NCI-H128 (cell line): ENCODE measurements around the gene VPS37B.
"Not testable (repeated sequence)": the region's sequence is repeated elsewhere in the genome, so short reads cannot be mapped to it uniquely, and the experiment has no call there.

ENCODE experiments used
- DNase-seq: peaks from one replicate; lab custom pipeline; 2025; ENCODE audit not compliant: unreplicated experiment; lab: John Stamatoyannopoulos, UW

Gene VPS37B

DNA sequence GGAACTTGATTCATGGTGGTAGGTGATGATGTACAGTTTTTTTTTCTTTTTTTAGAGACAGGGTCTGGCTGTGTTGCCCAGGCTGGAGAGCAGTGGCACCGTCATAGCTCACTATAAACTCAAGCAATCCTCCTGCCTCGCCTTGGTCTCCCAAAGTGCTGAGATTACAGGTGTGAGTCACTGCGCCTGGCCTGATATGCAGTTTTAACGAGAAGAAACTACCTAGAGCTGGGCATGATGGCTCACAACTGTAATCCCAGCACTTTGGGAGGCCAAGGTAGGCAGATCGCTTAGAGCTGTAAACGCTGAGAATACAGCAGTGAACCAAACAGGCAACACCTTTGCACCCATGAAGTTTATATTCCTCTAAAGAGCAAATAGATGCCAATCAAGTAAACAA lies 13.0 kb upstream of the VPS37B start:
- no peak for DNase-seq

DNA sequence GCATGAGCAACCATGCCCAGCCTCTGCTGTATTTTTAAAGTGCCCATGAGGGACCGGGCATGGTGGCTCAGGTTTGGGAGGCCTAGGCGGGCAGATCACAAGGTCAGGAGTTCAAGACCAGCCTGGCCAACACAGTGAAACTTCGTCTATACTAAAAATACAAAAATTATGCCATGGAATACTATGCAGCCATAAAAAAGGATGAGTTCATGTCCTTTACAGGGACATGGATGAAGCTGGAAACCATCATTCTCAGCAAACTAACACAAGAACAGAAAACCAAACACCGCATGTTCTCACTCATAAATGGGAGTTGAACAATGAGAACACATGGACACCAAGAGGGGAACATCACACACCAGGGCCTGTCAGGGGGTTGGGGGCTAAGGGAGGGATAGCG lies 9.3 kb upstream of the VPS37B start:
- not testable (repeated sequence) for DNase-seq

DNA sequence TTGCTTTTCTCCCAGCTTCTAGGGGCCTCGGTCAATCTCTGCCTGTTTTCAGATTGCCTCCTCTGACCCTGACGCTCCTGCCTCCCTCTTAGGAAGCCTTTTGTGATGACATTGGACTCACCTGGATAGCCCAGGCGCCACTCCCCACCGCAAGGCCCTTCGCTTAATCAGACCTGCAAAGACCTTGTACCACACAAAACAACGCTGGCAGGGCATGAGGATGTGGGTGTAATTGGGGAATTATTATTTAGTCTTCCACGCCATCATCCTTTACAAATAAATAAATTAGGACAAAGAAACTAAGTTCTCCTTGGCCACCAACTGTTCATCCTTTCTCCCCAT lies 7.7 kb upstream of the VPS37B start:
- DNase-seq, result no peak

DNA sequence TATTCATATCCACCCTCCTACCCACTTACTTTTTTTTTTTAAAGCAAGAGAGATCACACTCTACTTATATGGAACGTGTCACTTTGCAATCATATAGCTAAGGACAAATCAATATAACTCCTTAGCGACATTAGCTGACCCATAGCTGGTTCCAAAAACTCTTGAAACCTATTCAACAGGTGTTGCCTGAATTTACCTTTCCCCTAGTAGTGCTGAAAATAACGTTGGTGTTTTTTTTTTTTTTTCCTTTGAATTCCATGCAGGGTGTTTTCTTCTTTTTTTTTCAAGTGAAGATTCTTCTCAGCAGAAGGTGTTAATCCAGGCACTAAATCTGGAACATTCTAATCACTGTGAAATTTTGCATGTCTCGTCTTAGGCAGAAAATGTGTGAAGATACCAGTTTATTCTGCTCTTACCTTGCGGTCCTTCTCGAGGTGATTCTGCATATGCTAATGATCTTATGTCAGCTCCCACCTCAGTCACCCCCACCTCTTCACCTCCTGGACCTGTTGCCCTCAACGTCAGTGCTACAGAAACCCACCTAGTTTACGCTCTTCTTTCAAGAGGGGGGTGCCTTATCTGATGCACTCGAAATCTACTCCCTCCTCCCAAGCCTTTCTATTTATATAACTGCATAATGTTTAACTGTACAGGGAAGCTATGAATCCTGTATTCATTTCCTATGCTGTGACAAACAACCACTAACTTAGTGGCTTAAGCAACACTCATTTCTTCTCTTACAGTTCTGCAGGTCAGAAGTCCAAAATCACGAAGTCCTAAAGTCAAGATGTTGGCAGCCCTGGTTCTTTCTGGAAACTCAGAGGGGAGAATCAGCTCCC lies 7.1 kb upstream of the VPS37B start:
- DNase-seq, result no peak

DNA sequence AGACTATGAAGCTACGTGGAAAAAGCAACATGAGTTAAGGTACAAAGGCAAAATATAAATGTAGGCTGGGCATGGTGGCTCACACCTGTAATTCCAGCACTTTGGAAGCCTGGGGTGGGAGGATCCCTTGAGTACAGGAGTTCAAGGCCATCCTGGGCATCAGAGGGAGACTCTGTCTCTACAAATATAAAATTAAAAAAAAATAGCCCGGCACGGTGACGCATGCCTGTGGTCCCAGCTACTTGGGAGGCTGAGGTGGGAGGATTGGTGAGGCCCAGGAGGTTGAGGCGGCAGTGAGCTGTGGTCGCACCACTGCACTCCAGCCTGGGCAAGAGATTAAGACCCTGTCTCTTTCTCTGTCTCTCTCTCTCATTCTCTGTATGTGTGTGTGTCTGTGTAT lies 4.0 kb upstream of the VPS37B start:
- no peak for DNase-seq

DNA sequence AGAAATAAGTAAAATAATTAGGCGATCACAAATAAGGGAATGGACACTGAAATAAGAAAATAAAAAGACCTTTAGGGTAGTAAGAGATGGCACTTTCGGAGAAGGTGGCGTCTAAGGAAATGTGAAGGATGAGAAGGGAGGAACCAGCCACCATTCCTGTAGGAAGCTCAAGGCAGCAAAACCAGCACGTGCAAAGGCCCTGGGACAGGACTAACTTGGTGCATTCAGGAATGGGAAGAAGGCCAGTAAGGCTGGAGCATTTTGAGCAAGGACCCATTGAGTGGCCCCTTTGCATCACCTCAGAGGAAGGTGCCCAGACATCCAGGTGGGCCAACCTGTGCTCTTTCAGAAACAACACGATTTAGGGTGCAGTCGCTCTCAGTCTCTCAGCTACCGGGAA lies 738 bp upstream of the VPS37B start:
- no peak for DNase-seq

DNA sequence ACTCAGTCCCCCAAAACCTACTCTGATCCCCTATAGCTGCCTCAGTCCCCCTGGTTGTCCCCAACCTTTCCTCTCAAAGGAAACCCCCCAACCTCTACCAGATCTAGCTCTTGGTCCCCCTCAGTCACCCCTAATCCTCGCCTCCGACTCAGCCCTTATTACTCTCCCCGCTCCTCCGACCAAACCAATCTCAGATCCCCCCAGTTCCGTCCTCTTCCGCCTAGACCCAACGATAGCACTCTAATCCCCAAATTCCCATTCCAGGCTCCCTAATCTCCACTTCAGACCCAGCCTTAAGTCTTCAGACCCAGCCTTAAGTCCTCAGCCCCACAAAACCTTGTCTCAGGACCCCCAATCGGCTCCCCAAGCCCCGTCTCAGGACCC lies 612 bp downstream of the VPS37B start:
- no peak for DNase-seq

DNA sequence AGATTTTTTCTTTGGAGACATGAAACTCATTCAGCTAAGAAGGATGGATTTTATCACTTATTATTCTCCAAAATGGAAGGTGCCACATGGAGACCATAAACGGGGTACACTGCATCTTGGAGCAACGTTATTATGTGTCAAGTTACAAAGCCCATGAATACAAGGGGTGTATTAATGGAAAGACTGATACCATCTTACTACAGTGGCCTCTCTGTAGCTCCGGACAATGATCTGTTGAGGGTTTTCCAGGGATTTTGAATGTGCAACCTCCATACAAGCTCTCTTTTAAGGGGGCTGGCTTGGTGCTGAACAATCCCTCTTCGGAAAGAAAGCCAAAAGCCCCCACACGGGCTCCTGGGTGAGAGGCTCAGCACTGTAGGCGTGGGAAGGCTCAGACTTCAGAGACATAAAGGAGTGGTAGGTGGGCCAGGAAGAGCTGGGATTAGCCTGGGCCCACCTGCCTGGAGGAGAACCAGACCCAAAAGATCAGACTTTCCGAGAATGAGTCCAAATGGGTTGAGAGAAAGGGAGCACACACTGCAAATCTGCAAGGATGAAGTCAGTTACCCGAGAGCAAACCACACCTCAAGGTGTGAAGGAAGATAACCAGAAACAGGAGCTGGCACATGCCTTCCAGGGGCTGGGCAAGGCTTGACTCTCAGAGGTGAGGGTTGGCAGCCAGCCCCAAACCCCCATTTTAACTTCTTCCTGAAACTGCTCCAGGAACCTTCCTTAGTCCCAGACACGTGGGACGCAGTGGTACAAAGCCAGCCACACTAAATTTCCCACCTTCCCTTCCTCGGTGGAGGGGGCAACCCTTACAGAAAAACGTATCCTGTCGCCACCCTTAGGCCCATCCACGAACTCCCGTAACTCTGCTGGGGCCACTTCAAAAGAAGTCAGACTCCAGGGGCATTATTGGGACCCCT lies 1.5 kb downstream of the VPS37B start:
- DNase-seq, result no peak

DNA sequence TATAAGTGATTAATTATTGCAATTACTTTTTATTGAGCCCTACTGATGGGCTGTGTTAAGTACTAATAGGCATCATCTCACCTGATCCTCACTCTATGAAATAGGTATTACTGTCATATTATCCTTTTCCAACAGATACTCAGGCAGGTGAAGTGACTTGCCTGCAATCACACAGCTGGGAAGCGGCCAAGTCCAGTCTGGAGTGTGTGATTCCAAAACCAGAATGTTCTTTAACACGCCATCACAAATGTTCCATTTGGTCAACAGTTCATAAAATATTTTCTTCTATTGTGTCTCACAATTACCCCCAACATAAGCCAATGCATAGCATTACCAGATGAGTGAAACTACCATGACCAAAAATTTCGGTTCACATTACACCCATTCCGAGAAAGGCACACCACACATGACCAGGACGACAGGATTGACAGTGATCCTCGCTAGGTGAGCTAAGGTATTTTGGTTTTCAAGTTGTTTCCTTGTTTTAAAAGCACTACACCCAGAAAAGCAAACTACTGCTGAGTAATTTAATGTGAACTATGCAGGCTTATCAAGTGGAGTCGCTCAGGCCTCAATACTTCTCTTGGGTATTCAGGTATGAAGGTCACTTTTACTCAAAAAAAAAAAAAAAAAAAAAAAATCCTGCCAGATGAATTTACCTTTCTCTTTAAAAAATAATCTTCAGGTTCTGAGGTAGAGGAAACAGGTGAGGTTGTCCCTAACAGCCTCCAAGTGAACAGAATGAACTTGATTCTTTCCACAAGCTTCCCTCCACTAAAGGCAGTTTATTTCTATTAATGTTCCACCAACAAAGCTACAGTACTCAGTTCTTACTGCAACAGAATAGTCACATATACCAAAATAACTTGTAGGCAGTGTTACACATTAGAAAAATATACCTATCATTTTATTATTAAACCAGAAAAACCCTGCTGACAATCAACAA lies 2.4 kb downstream of the VPS37B start:
- DNase-seq, result no peak

DNA sequence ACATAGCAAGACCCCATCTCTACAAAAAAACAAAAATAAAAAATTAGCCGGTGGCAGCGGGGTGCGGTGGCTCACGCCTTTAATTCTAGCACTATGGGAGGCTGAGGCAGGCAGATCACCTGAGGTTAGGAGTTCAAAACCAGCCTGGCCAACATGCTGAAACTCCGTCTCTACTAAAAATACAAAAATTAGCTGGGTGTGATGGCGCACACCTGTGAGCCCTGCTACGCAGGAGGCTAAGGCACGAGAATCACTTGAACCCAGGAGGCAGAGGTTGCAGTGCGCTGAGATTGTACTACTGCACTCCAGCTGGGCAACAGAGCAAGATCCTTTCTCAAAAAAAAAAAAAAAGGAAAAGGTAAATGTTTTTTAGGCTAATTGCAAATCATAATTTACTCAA lies 3.2 kb downstream of the VPS37B start:
- DNase-seq, result not testable (repeated sequence)

DNA sequence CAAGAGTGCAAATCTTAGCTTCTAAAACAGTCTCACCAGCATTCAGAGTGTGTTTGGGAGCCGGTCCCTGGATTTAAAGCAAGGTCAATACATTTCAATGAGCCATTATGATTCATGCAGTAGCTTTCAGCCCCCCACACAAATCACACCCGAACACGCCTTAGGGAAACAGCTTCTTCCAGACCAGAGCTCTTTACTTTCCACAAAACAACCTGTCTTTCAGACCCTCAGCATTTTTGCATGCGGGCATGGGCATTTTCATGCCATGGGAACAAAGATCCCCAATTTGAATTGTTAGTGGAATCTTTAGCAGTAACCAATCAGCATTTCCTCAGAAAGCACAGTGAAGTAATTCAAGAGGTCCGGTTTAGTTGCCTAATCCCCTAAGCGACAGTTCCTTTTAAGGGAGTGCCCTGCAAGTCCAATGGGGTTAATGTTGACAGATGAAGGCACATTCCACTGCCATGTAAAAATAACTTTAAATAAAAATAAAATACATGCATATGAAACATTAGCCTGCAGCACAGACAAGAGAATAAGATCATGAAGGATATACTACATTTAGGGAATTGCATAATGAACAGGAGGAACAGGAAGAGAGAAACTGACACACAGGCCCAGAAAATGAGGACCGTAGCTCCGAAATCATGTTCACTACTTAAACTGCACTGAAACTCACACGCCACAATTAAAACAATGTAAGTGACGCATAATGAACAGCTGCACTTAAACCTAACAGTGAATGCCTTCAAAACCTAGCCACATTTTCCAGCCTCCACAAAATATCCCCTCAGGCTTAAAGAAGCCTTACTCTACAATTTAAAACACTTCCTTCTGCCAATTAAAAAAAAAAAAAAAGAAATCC lies 4.0 kb downstream of the VPS37B start:
- no peak for DNase-seq

DNA sequence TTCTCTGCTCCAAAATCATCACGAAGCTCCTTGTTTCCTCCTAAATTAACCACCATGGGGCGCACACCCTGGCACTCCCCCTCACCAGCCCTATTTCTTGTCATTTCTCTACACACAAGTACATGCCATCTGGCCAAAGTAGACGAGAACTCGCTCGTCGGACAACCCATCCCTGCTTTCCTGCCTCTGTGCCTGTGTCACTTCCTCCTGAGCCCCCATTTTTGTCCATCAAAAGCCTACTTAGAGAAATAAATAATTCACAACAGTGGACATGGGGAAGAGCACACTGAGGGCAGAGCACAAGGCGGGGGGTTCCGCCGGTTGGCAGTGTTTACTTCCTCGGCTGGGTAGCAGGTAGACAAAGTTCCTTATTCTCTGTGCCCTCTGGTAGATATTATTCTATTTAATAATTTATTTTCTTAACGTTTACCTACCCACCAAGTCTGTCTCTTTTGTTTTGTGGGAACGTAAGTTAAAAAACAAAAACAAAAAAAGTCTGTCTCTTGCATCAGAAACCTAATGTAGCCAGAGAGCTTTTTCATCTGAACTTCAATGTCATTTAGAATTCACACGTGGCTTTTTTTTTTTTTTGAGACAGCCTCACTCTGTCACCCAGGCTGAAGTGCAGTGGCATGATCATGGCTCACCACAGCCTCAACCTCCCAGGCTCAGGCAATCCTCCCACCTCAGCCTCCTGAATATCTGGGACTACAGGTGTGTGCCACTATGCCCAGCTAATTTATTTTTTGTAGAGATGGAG lies 6.0 kb downstream of the VPS37B start:
- no peak for DNase-seq

DNA sequence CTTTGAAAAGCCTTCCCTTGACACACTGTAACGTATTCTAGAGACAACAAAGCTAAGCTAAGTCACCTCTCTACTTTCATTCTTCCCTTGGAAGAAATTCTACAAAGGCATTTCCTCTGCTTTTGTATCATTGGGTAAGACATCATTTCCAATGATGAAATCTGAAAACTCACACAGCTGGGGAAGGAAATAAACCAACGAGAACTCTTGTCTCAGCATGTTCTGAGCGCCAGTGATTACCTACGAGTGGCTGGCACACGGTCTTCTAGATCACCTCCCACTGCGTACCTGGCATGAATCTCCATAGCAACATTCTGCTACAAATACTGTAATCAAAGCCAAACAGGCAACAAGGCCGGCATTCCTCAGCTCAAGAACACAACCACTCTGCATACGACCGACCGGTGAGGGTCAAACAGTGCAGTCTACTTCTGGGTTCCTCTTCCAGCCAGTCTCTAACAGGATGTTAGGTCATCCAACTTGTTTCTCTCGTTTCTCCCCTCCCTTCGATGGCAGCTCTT lies 7.6 kb downstream of the VPS37B start:
- no peak for DNase-seq

DNA sequence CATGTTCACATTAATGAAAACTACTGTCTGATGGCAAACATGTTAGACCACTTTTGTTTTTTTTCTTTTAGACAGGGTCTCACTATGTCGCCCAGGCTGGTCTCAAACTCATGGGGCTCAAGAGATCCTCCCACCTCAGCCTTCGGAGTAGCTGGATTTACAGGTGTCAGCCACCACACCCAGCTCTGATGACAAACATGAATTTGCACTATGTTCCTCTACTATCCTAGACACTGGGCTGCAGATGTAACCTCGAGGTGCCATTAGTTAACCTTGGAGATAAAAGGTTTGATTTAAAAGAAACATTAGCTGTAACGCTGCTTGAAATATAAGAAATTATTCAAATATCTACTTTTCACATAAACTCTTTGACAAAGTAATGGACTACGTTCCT lies 8.1 kb downstream of the VPS37B start:
- DNase-seq, result no peak

DNA sequence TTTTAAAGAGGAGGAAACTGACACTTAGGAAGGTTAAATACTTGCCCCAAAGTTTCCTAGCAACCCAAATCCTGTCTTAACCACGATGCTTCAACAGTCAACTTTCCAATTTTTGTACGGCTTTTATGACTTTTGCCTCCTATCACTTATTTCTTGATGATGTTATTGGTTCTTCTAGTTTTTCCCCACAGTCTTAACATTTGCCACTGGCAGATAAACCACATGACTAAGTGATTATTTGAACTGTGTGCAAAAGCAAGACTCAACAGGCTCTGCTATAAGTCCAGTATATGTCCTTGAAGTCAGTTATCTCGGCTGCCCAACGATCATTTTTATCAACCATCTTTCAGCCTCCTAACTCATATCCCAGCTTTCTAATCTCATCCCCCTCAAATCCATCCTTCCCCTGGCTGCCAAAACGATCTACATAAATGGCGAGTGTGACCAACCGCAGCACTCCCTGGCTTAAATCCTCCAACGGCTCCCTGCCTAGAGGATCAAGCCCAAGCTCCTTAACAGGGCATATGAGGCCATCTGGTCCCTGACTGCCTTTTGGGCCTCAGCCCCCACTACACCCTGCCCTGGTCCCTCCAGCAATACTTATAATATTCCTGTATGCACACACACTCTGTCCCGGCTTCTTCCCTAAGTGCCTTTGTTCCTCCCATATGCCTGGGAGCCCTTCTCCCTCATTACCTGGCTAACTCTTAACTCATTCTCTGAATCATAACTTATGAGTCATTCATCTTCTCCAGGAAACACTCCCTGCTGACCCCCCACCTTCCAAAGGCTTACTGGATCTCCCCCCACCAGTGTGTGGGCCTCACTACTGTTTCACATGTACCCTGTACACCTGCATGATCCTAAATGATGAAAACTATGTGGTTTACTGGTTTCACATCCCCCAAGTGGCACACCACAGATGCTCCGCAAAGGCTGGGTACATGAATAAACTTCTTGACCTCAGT lies 8.8 kb downstream of the VPS37B start:
- DNase-seq, result no peak

DNA sequence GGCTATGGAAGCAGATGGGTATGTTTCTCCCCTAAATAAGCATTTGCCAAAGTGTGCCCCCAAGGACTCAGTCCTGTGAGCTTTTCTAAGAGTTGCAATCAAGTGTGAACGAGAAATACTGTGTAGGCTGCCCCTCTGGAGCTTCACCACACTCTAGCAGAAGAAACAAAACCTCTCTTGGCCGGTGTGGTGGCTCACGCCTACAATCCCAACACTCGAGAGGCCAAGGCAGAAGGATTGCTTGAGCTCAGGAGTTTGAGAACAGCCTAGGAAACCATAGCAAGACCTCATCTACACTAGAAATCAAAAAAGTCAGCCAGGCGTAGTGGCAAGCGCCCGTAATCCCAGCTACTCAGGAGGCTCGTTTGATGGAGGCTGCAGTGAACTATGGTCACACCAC lies 9.8 kb downstream of the VPS37B start:
- DNase-seq, result no peak

DNA sequence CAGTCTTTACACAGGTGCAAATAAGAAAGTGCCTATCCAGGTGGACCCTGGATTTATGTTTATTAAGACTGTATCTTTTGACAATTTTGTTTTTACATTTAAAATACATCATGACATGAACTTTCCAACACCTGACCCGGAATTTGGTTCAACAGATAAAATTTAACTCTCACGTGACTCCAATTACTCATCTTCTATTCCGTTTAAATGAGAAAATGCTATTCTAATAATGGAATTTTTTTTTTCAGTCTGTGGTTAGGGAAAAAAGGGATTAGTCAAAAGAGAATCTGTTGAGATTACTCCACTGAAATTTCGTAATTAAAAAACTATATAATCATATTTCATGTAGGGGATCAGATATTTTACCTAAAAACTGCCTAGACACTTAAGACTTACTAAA lies 11.1 kb downstream of the VPS37B start:
- DNase-seq, result no peak
